ENCODE measurements around the gene HLA-DQA1. TPM values are rescaled to one million over a fixed set of nuclear protein-coding genes. Genes with fewer than 3 reads are reported as not detected.

HLA-DQA1 gene
- total RNA-seq, 1 experiment from 2014 or later: 12.9 TPM

DNA sequence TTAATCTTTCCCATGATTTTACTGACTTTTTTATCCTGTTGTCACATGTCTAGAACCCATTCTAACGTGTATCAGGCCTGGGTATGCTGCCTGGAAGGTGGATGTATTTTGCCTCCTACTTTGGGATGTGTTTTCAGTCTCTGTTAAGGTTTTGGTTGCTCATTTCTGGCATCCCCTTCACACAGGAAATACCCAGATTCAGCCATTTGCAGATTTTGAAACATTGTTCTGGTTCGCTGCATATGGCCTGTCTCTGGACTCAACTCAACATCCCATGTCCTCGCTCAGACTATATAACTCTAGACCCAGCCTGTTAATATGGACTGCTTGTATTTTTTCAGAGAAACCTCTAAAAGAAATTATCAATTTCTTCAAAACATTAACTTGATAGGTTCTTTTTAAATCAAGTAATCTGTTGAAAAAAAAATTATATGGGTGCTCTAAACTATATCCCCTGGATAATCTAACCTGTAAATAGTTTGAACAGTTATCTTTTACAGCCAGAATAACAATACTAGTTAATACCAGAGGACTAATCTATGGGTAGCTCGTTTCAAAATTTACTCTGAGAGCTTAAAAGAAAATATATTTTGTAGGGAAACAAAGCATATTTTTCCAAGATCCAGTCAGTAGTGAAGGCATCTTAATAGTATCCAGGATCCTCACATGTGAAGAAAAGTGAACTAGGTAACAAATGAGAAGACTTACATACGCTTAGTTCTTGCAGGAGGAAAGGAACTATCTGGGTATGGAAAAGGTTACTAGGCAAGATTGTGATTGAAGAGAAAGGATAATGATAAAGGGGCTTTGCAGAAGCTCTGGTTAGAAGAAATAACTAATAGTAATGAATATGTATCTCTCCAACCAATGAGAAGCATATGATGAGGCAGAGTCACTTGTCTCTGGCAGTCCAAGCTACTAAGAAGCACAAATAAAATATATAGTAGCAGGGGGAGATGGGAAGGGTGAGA, 52.6 kb downstream of the HLA-DQA1 start:
- Mint-ChIP-seq H3K9me3 (ENCODE audit: low read depth, unreplicated experiment) (no peaks in the 10 kb centered on the region), H3K4me3 (ENCODE audit: low read depth, unreplicated experiment) (no peak overlapping the region), H3K27me3 (ENCODE audit: unreplicated experiment) (peaks cover 75% of the 10 kb centered on the region), H3K36me3 (ENCODE audit: insufficient read depth, unreplicated experiment) (no peaks in the 10 kb centered on the region), H3K27ac (ENCODE audit: unreplicated experiment) (no peak overlapping the region), H3K4me1 (ENCODE audit: low read depth, unreplicated experiment) (no peaks in the 10 kb centered on the region)
- TF ChIP-seq, protein P1, sequence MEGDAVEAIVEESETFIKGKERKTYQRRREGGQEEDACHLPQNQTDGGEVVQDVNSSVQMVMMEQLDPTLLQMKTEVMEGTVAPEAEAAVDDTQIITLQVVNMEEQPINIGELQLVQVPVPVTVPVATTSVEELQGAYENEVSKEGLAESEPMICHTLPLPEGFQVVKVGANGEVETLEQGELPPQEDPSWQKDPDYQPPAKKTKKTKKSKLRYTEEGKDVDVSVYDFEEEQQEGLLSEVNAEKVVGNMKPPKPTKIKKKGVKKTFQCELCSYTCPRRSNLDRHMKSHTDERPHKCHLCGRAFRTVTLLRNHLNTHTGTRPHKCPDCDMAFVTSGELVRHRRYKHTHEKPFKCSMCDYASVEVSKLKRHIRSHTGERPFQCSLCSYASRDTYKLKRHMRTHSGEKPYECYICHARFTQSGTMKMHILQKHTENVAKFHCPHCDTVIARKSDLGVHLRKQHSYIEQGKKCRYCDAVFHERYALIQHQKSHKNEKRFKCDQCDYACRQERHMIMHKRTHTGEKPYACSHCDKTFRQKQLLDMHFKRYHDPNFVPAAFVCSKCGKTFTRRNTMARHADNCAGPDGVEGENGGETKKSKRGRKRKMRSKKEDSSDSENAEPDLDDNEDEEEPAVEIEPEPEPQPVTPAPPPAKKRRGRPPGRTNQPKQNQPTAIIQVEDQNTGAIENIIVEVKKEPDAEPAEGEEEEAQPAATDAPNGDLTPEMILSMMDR (IDR thresholded peaks at IDR 0.05; ENCODE audit: unreplicated experiment): no peak
- no TSS peak for BruUV-seq (replicated peaks)
- no peak for DNase-seq
- intact Hi-C loops (cut with micrococcal nuclease; ENCODE audit: unreplicated experiment): no loop called here
- CTCF ChIA-PET: no interaction called here

GRCh38 chr6:32692019-32692418, 54.8 kb downstream of the HLA-DQA1 start:
- CTCF ChIA-PET: interaction anchor here (0.5 to 1.7 kb wide), 13 partner anchors 8 to 449 kb away, joined by 3 to 21 read pairs (median 4); partner anchors contain the start of gene HLA-DQB1
- Mint-ChIP-seq H3K36me3 (ENCODE audit: insufficient read depth, unreplicated experiment) (no peaks in the 10 kb centered on the region), H3K27ac (ENCODE audit: unreplicated experiment) (no peak overlapping the region), H3K4me1 (ENCODE audit: low read depth, unreplicated experiment) (no peaks in the 10 kb centered on the region), H3K4me3 (ENCODE audit: low read depth, unreplicated experiment) (no peak overlapping the region), H3K27me3 (ENCODE audit: unreplicated experiment) (peaks cover 75% of the 10 kb centered on the region), H3K9me3 (ENCODE audit: low read depth, unreplicated experiment) (no peaks in the 10 kb centered on the region)
- BruUV-seq (replicated peaks): no TSS peak
- TF ChIP-seq, protein P1 (IDR thresholded peaks at IDR 0.05; ENCODE audit: unreplicated experiment): peak; percentile 83
- DNase-seq: peak; percentile 81
- intact Hi-C loops (cut with micrococcal nuclease; ENCODE audit: unreplicated experiment): loop anchor here (1.0 to 2.0 kb wide), 2 partner anchors 70 to 259 kb away; no protein-coding TSS in a partner anchor

Other genes with a start within 250 kb of the HLA-DQA1 start
- gene BTNL2, start 230.2 kb upstream of the HLA-DQA1 start, total RNA-seq (2022): not detected in 2 replicates
- gene HLA-DRA, start 197.5 kb upstream of the HLA-DQA1 start, total RNA-seq (2022): 173 and 283 TPM in 2 replicates
- 13.7 and 16.1 TPM in 2 replicates for gene HLA-DRB5, start 107.1 kb upstream of the HLA-DQA1 start, total RNA-seq (2022)
- gene HLA-DRB1, start 47.6 kb upstream of the HLA-DQA1 start, total RNA-seq (2022): 111 and 141 TPM in 2 replicates
- 139 and 190 TPM in 2 replicates for gene HLA-DQB1, start 29.3 kb downstream of the HLA-DQA1 start, total RNA-seq (2022)
- 2.1 and 2.4 TPM in 2 replicates for gene HLA-DQA2, start 104.0 kb downstream of the HLA-DQA1 start, total RNA-seq (2022)
- gene HLA-DQB2, start 126.1 kb downstream of the HLA-DQA1 start, total RNA-seq (2022): 0.38 and 0.39 TPM in 2 replicates
- gene HLA-DOB, start 179.6 kb downstream of the HLA-DQA1 start, total RNA-seq (2022): 0.97 and 2.2 TPM in 2 replicates
- 180 and 279 TPM in 2 replicates for gene TAP2, start 201.3 kb downstream of the HLA-DQA1 start, total RNA-seq (2022)
- 123 and 196 TPM in 2 replicates for gene PSMB8, start 206.6 kb downstream of the HLA-DQA1 start, total RNA-seq (2022)
- 75.1 and 141 TPM in 2 replicates for gene TAP1, start 216.3 kb downstream of the HLA-DQA1 start, total RNA-seq (2022)
- gene PSMB9, start 216.8 kb downstream of the HLA-DQA1 start, total RNA-seq (2022): 120 and 201 TPM in 2 replicates